GM21447 (cell line): Measurements from ENCODE around the gene DBN1.

ENCODE experiments used
- ATAC-seq: cut with Tn5 transposase; IDR thresholded peaks from one replicate; pipeline ENCODE4 v1.9.1; 2021; ENCODE audit not compliant: unreplicated experiment

Gene DBN1

DNA sequence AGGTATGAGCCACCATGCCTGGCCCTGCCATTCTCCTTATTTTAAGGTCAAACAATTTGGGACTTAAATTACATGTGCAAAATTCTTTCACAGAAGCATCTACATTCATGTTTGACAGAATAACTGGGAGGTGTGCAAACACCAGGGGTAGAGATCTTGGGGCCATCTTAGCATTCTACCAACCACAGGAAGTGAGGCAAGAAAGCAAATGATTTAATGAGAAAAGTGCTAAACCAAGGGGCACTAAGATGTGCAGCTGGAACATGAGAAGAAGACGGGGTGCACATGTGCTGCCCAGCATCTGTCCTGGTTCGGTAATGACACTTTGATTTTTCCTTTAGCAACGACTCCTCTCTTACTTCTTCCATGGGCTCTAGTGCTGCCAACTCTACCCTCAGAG, 62.9 kb downstream of the DBN1 start:
- ATAC-seq, result no peak

DNA sequence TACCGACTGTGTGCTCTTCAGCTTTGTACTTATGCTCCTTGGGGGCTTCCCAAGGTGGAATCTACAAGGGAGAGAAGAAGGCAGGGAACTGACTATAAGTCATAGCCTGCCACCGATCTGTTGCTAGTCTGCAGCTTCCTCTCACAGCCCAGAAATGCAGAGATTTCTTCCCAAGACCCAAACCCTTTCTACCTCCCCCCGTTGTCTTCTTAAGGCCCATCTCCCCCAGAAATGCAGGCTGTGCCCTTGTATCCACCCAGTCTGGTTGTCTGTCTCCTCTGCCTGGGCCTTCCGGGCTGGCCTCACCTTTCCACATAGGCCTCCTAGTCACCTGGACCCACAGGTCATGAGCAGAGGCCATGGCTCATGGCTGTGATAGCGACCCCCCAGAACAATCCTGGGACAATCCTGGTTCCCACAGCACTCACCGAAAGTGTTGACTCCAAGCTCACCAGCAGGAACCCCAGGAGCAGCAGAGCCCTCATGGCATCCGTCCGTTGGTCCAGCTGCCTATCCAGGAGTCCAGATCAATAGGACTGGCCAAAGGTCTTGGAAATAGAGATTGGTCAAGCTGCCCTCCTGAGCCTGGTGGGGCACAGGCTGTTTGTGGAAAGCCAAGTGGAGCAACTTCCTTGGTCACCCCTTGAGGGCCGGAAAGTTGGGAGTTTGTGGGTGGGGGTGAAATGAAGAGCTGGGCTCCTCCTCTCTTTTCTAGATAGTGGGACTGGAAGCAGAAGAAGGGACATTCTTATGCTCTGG, 64.2 kb downstream of the DBN1 start, which contains the start of gene F12:
TSS of gene F12 (minus strand) at position 522 of the 759 bp plus-strand sequence. CDS start at position 485, 37 bp downstream.
- no peak for ATAC-seq
